ENCODE data around the gene PIGR. TPM values are rescaled to one million over a fixed set of nuclear protein-coding genes. Genes with fewer than 3 reads are reported as not detected.

The PIGR gene
- total RNA-seq, 2 experiments from 2014 or later: 0.06 to 0.07 TPM

DNA sequence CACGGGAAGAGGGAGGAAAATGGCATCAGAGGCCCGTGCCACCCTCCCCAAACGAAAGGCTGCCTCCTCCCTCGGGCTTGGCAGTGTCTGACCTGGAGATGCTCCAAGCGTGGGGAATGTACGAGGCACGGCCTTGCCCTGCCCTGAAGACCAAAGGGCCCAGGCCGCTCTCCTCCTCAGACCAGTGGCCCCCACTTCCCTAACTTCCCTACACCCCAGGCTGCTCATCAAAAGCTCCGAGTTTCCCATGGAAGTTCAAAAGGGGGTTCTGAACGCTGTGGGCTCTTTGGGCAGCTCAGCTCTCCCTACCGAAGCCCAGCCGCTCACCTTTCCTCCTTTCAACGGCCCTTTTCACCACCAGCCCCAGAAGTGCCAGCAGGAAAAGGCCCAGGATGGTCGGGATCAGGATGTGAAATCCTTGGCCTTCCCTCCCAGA lies 36.4 kb downstream of the PIGR start:
- ATAC-seq: no peak
- H3K36me3 Mint-ChIP-seq: peaks cover 13% of the 10 kb centered on the region
- H3K4me1 Mint-ChIP-seq: peaks cover 34% of the 10 kb centered on the region
- CTCF ChIA-PET: interaction anchor here (0.9 to 4.0 kb wide), 25 partner anchors 8 to 246 kb away, joined by 3 to 35 read pairs (median 6); partner anchors contain the start of genes FCMR, IL20 and IL24
- H3K9me3 Mint-ChIP-seq (ENCODE audit: low read depth): no peaks in the 10 kb centered on the region
- H3K27me3 Mint-ChIP-seq: peaks cover 4% of the 10 kb centered on the region
- no peak for DNase-seq
- H3K4me3 Mint-ChIP-seq: peak overlapping the region; percentile 15
- H3K27ac Mint-ChIP-seq: no peak overlapping the region

DNA sequence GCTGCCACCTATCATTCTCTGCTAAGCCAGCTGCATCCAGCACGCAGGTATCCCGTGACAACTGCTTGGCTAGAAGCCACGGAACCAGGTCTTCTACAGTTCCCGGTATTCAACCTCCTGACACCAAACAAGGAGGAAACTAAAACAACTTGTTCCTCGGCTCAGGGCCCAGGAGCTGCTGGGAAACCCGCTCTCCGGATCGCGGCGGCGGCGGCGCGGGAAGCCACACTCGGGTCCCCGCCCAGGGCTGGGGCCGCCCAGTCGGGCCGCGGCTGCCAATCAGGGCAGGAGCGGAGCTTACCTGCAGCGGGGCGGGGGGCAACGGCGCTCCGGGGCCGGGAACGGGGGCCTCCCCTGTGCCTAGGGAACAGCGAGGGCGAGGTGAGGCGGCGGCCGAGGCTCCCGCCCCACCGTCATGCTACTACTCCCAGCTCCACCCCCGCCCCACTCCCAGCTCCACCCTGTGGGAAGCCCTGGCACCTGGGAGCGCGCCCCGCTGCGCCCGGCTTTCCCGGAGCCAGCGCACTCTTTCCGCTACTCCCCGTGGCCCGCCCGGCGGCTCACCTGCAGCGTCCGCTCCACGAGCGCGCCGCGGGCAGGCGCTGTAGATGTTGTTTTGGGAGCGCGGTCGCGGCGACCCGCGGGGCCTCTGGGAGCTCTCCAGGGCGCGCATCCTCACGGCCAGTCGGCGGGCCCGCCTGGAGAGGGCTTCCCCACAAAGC lies 36.9 kb downstream of the PIGR start:
- peak; percentile 52 for ATAC-seq
- H3K4me3 Mint-ChIP-seq: peak overlapping the region; percentile 39
- no peak overlapping the region for H3K27ac Mint-ChIP-seq
- peaks cover 4% of the 10 kb centered on the region for H3K27me3 Mint-ChIP-seq
- CTCF ChIA-PET: interaction anchor here (0.7 to 4.0 kb wide), 30 partner anchors 9 to 245 kb away, joined by 3 to 35 read pairs (median 4); partner anchors contain the start of genes FCMR, IL20 and IL24
- peaks cover 19% of the 10 kb centered on the region for H3K36me3 Mint-ChIP-seq
- DNase-seq: no peak
- H3K9me3 Mint-ChIP-seq (ENCODE audit: low read depth): no peaks in the 10 kb centered on the region
- peaks cover 38% of the 10 kb centered on the region for H3K4me1 Mint-ChIP-seq

DNA sequence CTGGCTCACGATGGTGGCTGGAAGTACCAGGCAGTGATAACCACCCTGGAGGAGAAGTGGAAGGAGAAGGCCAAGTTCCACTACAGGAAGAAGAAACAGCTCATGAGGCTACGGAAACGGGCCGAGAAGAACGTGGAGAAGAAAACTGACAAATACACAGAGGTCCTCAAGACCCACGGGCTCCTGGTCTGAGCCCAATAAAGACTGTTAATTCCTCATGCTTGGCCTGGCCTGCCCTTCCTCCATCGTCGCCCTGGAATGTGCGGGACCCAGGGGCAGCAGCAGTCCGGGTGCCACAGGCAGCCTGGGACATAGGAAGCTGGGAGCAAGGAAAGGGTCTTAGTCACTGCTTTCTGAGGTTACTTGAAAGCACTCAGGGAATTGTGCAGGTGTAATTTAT lies 38.2 kb downstream of the PIGR start:
- Mint-ChIP-seq H3K4me1 (peaks cover 38% of the 10 kb centered on the region), H3K36me3 (peaks cover 23% of the 10 kb centered on the region), H3K27ac (no peak overlapping the region), H3K9me3 (ENCODE audit: low read depth) (no peaks in the 10 kb centered on the region), H3K27me3 (peaks cover 4% of the 10 kb centered on the region), H3K4me3 (no peak overlapping the region)
- CTCF ChIA-PET: interaction anchor here (1.1 to 4.0 kb wide), 12 partner anchors 8 to 182 kb away, joined by 3 to 35 read pairs (median 8); partner anchors contain the start of gene IL20
- DNase-seq (no peak), ATAC-seq (no peak)

DNA sequence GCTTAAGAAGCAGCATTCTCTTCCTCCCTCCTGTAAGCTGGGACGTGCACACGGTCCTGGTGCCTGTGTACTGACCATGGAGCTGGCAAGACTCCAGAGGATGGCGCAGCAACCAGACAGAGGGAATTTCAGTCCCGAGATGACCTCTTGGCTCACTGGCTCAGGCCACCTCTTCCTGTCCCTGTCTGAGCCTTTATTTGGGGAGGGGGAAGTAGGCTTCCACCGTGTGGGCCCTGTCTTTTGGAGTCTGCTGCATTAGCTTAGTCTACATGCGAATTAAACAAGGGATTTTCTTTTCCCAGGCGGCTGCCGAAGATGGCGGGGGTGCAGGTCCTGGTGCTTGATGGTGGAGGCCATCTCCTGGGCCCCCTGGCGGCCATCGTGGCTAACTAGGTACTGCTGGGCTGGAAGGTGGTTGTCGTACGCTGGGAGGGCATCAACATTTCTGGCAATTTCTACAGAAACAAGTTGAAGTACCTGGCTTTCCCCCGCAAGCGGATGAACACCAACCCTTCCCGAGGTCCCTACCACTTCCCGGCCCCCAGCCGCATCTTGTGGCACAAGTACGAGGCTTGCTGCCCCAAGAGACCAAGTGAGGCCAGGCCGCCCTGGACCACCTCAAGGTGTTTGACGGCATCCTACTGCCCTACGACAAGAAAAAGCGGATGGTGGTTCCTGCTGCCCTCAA lies 38.8 kb downstream of the PIGR start:
- peaks cover 25% of the 10 kb centered on the region for H3K36me3 Mint-ChIP-seq
- H3K4me3 Mint-ChIP-seq: no peak overlapping the region
- peaks cover 4% of the 10 kb centered on the region for H3K27me3 Mint-ChIP-seq
- peaks cover 34% of the 10 kb centered on the region for H3K4me1 Mint-ChIP-seq
- ATAC-seq: no peak
- H3K27ac Mint-ChIP-seq: no peak overlapping the region
- H3K9me3 Mint-ChIP-seq (ENCODE audit: low read depth): no peaks in the 10 kb centered on the region
- no peak for DNase-seq
- CTCF ChIA-PET: interaction anchor here (1.1 to 4.0 kb wide), 13 partner anchors 12 to 193 kb away, joined by 3 to 32 read pairs (median 7); no protein-coding TSS in a partner anchor

DNA sequence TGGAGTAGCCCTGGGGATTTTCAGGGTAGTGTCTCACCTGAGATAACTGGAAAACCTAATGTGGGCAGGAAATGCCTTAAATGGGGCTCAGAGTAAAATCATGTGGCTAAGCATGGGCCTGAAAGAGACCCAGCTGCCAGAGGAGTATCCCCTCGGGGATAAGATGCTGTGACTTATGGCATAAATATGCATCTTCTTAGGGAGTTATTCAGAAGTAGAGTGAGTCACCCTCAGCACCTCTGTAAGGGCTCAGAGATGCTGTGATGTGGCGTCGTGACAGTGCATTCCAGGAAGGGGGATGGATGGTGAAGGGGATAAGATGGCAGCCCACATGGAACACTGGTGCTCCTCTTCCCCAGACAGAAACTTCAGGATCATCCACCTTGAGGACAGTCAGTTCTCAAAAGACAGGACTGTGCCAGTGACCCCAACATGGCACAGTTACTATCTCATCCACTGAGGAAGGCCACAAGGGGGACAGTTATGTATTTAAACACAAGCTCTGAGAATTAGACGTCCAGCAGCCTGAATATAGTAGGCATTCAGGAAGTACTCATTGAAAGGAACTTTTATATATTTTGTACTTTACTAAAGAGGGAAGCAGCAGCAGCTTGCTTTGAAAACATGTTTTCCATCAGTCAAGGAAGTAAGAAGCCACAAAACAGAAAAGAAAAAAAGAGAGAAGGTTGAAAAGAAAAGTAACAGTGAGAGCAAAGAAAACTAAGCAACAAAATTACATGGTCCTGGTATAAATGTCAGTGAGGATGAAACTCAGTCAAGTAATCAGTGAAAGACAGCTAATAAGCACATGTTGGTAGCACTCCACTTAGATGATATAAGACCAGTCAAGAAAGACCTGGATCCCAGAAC lies 40.7 kb downstream of the PIGR start:
- H3K4me3 Mint-ChIP-seq: peak overlapping the region; percentile 1
- ATAC-seq (no peak), DNase-seq (no peak)
- H3K27me3 Mint-ChIP-seq: peaks cover 4% of the 10 kb centered on the region
- CTCF ChIA-PET: interaction anchor here (0.7 to 2.6 kb wide), 17 partner anchors 9 to 256 kb away, joined by 3 to 9 read pairs (median 5); partner anchors contain the start of gene IL20
- H3K4me1 Mint-ChIP-seq: peaks cover 30% of the 10 kb centered on the region
- no peaks in the 10 kb centered on the region for H3K9me3 Mint-ChIP-seq (ENCODE audit: low read depth)
- peaks cover 22% of the 10 kb centered on the region for H3K36me3 Mint-ChIP-seq
- peak overlapping the region; percentile 7 for H3K27ac Mint-ChIP-seq

DNA sequence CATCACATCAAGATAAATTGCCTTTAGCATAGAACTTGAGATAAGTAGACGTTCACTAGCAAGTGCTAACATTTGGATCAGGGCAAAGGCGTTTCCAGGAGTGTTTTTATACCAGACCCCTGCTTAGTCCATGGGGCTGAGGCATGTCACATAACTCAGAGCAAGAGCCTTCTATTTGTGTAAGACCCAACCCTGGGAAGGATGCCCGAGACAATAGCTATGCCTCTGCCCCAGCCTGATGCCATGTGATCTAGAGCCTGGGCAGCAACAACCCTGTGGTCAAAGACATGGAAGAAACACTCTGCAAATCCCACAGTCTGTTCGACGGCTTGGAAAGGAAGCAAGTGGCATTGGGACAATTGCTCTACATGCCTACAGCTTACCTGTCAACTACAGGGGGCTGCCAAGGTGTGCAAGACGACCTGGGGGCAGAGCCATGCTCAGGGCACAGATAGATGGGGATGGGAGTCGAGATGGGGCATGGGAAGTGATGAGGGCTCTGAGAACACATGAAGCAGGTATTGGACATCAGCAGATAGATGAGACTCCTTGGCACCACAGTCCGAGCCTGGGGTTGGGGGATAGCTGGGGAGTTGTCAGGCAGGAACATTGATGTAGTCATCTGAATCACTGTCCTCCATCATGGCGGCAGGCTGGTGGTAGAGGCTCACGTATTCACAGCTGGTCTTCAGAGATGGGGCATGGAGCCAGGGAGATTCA lies 41.7 kb downstream of the PIGR start:
- H3K4me3 Mint-ChIP-seq: no peak overlapping the region
- H3K4me1 Mint-ChIP-seq: peaks cover 30% of the 10 kb centered on the region
- H3K36me3 Mint-ChIP-seq: peaks cover 22% of the 10 kb centered on the region

DNA sequence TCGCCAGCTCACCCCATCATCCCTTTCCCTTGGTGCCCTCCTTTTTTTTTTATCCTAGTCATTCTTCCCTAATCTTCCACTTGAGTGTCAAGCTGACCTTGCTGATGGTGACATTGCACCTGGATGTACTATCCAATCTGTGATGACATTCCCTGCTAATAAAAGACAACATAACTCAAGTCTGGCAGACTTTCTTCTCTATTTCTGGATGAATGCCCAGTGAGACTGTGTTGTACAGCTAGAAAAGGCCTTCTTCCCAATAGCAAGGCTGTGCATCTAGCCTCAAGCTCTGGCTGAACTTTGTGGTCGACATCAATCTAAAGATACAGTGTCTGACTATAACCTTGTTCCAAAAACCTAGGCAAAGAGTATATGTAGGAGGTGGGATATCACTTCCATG lies 42.6 kb downstream of the PIGR start:
- no peaks in the 10 kb centered on the region for H3K9me3 Mint-ChIP-seq (ENCODE audit: low read depth)
- H3K4me1 Mint-ChIP-seq: peaks cover 26% of the 10 kb centered on the region
- H3K4me3 Mint-ChIP-seq: no peak overlapping the region
- no peak overlapping the region for H3K27ac Mint-ChIP-seq
- CTCF ChIA-PET: interaction anchor here (0.8 to 1.6 kb wide), 4 partner anchors 8 to 169 kb away, joined by 3 to 5 read pairs (median 4); no protein-coding TSS in a partner anchor
- peaks cover 20% of the 10 kb centered on the region for H3K36me3 Mint-ChIP-seq
- ATAC-seq (no peak), DNase-seq (no peak)
- peaks cover under 1% of the 10 kb centered on the region for H3K27me3 Mint-ChIP-seq

More for the DNA sequence above, 41.7 kb downstream of the PIGR start:
- Mint-ChIP-seq H3K27ac (no peak overlapping the region), H3K27me3 (peaks cover 4% of the 10 kb centered on the region), H3K9me3 (ENCODE audit: low read depth) (no peaks in the 10 kb centered on the region)
- CTCF ChIA-PET: interaction anchor here (1.2 to 2.6 kb wide), 7 partner anchors 8 to 178 kb away, joined by 3 to 8 read pairs (median 5); no protein-coding TSS in a partner anchor
- DNase-seq: no peak
- no peak for ATAC-seq

DNA sequence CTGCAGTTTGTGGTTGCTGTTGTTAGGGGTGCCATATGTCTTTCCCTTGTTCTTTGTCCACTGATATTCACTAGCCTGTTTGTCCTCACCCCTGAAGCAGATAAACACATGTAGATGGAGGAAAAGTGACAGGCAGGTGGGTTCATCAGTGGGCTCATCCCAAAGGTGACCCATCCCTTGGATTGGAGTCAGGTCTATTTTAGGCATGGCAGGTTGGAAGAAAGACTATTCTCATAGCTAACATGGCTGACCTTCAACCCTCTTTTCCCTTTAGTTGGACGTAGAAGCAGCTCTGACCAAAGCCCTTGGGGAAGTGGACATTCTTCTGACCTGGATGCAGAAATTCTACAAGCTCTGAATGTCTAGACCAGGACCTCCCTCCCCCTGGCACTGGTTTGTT lies 43.6 kb downstream of the PIGR start:
- H3K36me3 Mint-ChIP-seq: peaks cover 18% of the 10 kb centered on the region
- CTCF ChIA-PET: interaction anchor here (1.3 kb wide), 1 partner anchor 93 kb away, joined by 3 read pairs; no protein-coding TSS in a partner anchor
- DNase-seq: no peak
- H3K4me1 Mint-ChIP-seq: peaks cover 22% of the 10 kb centered on the region
- H3K4me3 Mint-ChIP-seq: no peak overlapping the region
- ATAC-seq: no peak
- H3K9me3 Mint-ChIP-seq (ENCODE audit: low read depth): no peaks in the 10 kb centered on the region
- no peak overlapping the region for H3K27ac Mint-ChIP-seq
- no peaks in the 10 kb centered on the region for H3K27me3 Mint-ChIP-seq

DNA sequence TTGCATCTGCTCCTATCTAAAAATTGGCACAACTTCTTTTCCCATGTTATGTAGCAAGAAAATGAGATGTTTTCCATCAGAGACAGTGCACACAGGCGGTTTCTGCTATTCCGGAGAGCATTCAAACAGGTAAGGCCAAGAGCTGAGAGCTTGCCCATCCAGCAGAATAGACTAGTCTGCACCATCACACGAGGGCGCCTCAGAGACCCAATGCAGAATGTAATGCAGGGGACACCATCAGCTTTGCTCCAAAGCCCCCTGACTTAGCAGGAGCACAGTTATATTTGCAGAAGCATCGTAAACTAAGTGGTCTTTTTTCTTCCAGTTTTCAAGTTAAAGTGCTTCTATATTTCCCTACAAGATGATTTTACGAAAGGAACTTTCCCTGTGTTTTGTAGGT lies 44.3 kb downstream of the PIGR start:
- H3K27me3 Mint-ChIP-seq: peaks cover 2% of the 10 kb centered on the region
- peaks cover 29% of the 10 kb centered on the region for H3K4me1 Mint-ChIP-seq
- H3K27ac Mint-ChIP-seq: no peak overlapping the region
- CTCF ChIA-PET: interaction anchor here (0.8 to 2.6 kb wide), 4 partner anchors 10 to 175 kb away, joined by 3 to 11 read pairs (median 5); no protein-coding TSS in a partner anchor
- DNase-seq (no peak), ATAC-seq (no peak)
- H3K36me3 Mint-ChIP-seq: peaks cover 18% of the 10 kb centered on the region
- H3K9me3 Mint-ChIP-seq (ENCODE audit: low read depth): no peaks in the 10 kb centered on the region
- H3K4me3 Mint-ChIP-seq: no peak overlapping the region

DNA sequence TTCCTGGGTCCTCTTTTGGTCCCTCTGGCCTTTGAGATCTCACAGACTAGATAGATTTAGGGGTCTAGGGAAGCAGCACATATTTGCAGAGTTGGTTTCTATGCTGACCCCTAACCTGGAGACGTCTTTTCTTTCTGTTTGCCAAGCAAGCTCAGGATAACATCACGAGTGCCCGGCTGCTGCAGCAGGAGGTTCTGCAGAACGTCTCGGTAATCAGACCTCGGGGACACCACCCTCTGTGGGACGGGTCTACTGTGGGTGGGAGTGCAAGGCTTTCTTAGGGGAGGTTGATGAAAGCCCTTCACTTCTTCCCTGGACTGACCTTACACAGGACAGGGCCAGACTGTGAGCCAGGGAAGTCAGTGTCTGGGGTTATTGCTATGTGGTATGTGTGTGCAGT lies 46.1 kb downstream of the PIGR start:
- CTCF ChIA-PET: interaction anchor here (0.8 to 2.6 kb wide), 4 partner anchors 9 to 174 kb away, joined by 3 to 11 read pairs (median 6); no protein-coding TSS in a partner anchor
- no peak overlapping the region for H3K4me3 Mint-ChIP-seq
- H3K36me3 Mint-ChIP-seq: peaks cover 13% of the 10 kb centered on the region
- DNase-seq (no peak), ATAC-seq (no peak)
- H3K27me3 Mint-ChIP-seq: peaks cover 2% of the 10 kb centered on the region
- no peaks in the 10 kb centered on the region for H3K9me3 Mint-ChIP-seq (ENCODE audit: low read depth)
- H3K27ac Mint-ChIP-seq: no peak overlapping the region
- H3K4me1 Mint-ChIP-seq: peaks cover 16% of the 10 kb centered on the region

DNA sequence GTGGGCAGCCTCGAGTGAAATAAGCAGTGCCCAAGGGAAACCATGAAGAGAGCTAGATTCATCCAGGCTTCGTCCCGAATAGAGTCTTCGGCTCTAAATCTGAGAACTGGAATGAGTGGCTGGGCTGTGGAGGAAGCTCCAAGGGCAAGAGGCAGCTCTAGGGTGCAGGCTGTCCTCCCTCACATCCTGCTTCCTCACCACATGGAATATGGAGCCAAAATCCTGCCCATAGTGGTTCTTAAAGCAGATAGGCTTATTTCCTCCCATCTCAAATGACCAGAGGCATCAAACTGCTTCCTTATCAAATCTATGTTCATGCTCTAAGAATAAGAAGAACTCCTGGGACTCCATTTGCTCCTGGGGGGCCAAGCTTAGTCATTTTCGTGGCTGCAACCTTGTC lies 46.5 kb downstream of the PIGR start:
- Mint-ChIP-seq H3K4me1 (peaks cover 12% of the 10 kb centered on the region), H3K9me3 (ENCODE audit: low read depth) (no peaks in the 10 kb centered on the region), H3K27ac (no peak overlapping the region), H3K36me3 (peaks cover 10% of the 10 kb centered on the region), H3K4me3 (no peak overlapping the region), H3K27me3 (peaks cover 2% of the 10 kb centered on the region)
- no peak for ATAC-seq
- DNase-seq: peak; percentile 18
- CTCF ChIA-PET: interaction anchor here (0.8 to 2.6 kb wide), 4 partner anchors 9 to 173 kb away, joined by 3 to 11 read pairs (median 6); no protein-coding TSS in a partner anchor

DNA sequence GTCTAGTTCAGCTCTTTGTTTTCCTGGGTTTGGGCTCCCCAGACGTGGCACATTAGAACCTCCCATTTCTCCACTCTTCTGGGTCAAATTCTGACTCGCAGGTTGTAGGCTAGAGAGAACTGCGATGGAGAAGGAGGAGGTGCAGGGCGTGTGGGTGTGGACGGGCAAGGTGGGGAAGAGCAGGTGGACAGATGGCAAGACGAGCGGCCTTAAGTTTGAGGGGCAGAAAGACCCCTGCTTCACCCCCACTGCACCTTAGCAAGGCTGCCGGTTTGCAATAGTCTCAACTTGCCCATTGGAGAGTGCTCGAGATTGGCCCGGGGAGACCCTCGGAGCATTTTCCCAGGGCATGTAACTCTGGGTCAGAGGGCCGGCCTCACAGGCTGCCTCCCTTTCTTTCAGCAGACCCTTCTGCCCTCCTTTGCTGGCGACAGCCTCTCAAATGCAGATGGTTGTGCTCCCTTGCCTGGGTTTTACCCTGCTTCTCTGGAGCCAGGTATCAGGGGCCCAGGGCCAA lies 47.3 kb downstream of the PIGR start:
- DNase-seq: peak; percentile 31
- Mint-ChIP-seq H3K27ac (no peak overlapping the region), H3K36me3 (peaks cover 5% of the 10 kb centered on the region), H3K9me3 (ENCODE audit: low read depth) (no peaks in the 10 kb centered on the region), H3K27me3 (peaks cover 2% of the 10 kb centered on the region), H3K4me1 (peaks cover 11% of the 10 kb centered on the region), H3K4me3 (no peak overlapping the region)
- ATAC-seq: no peak
- CTCF ChIA-PET: interaction anchor here (1.0 kb wide), 1 partner anchor 164 kb away, joined by 3 read pairs; no protein-coding TSS in a partner anchor

Data from activated CD8-positive, alpha-beta memory T cell treated with anti-CD3 and anti-CD28 coated beads, Interleukin-2, amount 10 ng/mL, durations not matched to agents 7 days and 5 days (primary cell).